ENCODE measurements around the gene CMIP. TPM values are rescaled to one million over a fixed set of nuclear protein-coding genes. Genes with fewer than 3 reads are reported as not detected.

CMIP gene
- total RNA-seq, 1 experiment from 2014 or later: 3.0 TPM

GRCh38 chr16:81582655-81583441, 138.2 kb downstream of the CMIP start:
- DNase-seq (ENCODE audit: low read depth): no peak

- DNase-seq (ENCODE audit: low read depth): peak; percentile 54
Observed at GRCh38 chr16:81583893-81584631, 139.5 kb downstream of the CMIP start.

GRCh38 chr16:81585785-81586184, 141.2 kb downstream of the CMIP start:
- no peak for DNase-seq (ENCODE audit: low read depth)

- peak; percentile 55 for DNase-seq (ENCODE audit: low read depth)
Observed at GRCh38 chr16:81586417-81586816, 141.8 kb downstream of the CMIP start.

- DNase-seq (ENCODE audit: low read depth): no peak
Observed at GRCh38 chr16:81586977-81587625, 142.5 kb downstream of the CMIP start.

GRCh38 chr16:81587626-81588160, 143.1 kb downstream of the CMIP start:
- DNase-seq (ENCODE audit: low read depth): no peak

GRCh38 chr16:81588326-81589081, 143.9 kb downstream of the CMIP start:
- no peak for DNase-seq (ENCODE audit: low read depth)

- no peak for DNase-seq (ENCODE audit: low read depth)
Observed at GRCh38 chr16:81589975-81590650, 145.5 kb downstream of the CMIP start.

GRCh38 chr16:81590714-81591544, 146.3 kb downstream of the CMIP start:
- no peak for DNase-seq (ENCODE audit: low read depth)

- DNase-seq (ENCODE audit: low read depth): no peak
Observed at GRCh38 chr16:81591545-81591870, 146.9 kb downstream of the CMIP start.

GRCh38 chr16:81592353-81592866, 147.8 kb downstream of the CMIP start:
- DNase-seq (ENCODE audit: low read depth): no peak

- no peak for DNase-seq (ENCODE audit: low read depth)
Observed at GRCh38 chr16:81593481-81593880, 148.9 kb downstream of the CMIP start.

GRCh38 chr16:81595629-81596292, 151.2 kb downstream of the CMIP start:
- DNase-seq (ENCODE audit: low read depth): peak; percentile 7

- DNase-seq (ENCODE audit: low read depth): no peak
Observed at GRCh38 chr16:81597079-81597658, 152.6 kb downstream of the CMIP start.

GRCh38 chr16:81598083-81598482, 153.5 kb downstream of the CMIP start:
- DNase-seq (ENCODE audit: low read depth): no peak

- no peak for DNase-seq (ENCODE audit: low read depth)
Observed at GRCh38 chr16:81599034-81599744, 154.6 kb downstream of the CMIP start.

GRCh38 chr16:81600275-81600674, 155.7 kb downstream of the CMIP start:
- peak; percentile 82 for DNase-seq (ENCODE audit: low read depth)

- peak; percentile 37 for DNase-seq (ENCODE audit: low read depth)
Observed at GRCh38 chr16:81601008-81601428, 156.4 kb downstream of the CMIP start.
